ENCODE results near the gene SIK3.
"Not testable (repeated sequence)": the region's sequence is repeated elsewhere in the genome, so short reads cannot be mapped to it uniquely, and the experiment has no call there.

The SIK3 gene

DNA sequence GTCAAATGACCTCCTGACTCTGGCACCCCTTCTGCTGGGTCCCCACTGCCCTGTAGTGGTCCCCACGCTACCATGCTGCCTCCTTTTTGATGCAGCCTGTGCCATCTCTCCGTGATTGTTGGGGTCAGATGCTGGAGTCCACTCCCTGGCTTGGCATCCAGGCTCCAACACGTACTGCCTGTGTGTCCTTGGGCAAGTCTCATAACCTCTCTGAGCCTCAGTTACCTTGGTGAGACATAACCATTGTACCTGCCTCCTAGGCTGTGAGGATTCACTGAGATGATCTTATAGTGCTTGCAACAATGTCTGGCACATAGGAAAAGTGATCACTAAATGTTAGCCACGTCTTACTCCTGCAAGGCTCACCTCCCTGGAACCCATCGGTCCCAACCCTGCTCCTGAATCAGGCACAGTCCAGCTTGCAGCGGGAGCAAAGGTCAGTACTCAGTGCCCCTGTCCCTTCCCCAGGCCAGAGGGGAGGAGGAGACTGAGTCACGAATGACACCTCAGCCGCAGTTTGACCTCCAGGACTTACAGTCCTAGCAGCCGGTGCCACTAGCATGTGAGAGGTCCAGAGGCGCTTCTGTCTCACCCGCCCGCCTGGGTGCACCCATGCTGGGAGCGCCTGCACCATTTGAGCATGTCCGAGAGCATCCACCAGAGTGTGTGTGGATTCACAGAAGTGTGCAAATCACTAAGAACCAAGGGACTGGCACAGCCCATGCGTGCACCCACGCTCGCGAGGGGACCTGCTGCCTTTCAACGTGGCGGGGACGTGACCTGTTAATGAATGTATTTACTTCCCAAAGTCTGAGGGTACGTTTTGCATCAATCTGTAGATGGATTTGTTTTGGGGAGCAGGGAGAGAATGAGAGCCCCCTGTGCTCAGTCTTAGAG, 272.1 kb downstream of the SIK3 start:
- no peak for DNase-seq (ENCODE audit: low read depth in 3 of 3)

GRCh38 chr11:116825434-116825833, 272.8 kb downstream of the SIK3 start:
- DNase-seq (ENCODE audit: low read depth in 3 of 3) = no peak

- DNase-seq (ENCODE audit: low read depth in 3 of 3) = no peak
Measured at GRCh38 chr11:116823031-116823843, 275.0 kb downstream of the SIK3 start, which contains the start of gene APOA4. APOA4 (minus strand) TSS chr11:116823304; CDS start chr11:116823191, 113 bp downstream.

DNA sequence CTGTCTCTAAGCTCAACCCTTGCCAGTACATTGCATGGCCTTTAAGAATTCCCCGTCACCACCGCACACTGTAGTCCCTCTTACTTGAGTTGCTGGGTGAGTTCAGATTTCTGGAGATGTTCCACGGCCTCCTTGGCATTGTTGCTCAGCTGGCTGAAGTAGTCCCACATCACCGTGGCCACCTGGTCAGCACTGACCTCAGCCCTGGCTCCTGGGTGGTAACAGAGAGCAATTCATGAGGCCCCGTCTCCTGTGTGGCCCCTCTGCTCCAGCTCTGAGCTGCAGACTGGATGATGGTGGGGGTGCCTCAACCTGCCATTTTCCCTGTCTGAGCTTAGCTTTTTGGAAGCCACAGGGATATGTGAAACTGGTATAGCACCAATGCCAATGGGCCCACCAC, 275.7 kb downstream of the SIK3 start:
- DNase-seq (ENCODE audit: low read depth in 3 of 3) = no peak

GRCh38 chr11:116821050-116821918, 276.9 kb downstream of the SIK3 start:
- DNase-seq (ENCODE audit: low read depth in 3 of 3) = no peak

- DNase-seq (ENCODE audit: low read depth in 3 of 3) = no peak
Measured at GRCh38 chr11:116819049-116819448, 279.2 kb downstream of the SIK3 start.

- DNase-seq (ENCODE audit: low read depth in 3 of 3) = no peak
Measured at GRCh38 chr11:116814502-116814901, 283.7 kb downstream of the SIK3 start.

GRCh38 chr11:116813781-116814471, 284.3 kb downstream of the SIK3 start:
- no peak for DNase-seq (ENCODE audit: low read depth in 3 of 3)

DNA sequence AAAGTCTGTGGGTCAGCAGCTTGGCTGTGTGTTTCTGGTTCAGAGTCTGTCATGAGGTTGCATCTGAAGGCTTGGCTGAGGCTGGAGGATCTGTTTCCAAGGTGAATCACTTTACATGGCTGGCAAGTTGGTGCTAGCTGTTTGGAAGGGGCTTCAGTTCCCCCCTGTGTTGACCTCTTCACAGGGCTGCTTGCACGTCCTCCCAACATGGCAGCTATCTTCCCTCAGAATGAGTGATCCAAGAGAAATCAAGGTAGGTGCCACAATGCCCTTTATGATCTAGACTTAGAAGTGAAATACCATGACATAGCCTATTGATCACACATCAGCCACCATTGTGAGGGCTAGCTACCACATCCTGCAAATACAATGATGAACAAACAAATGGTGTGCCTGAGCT, 285.1 kb downstream of the SIK3 start:
- DNase-seq (ENCODE audit: low read depth in 3 of 3) = no peak

GRCh38 chr11:116812109-116812508, 286.1 kb downstream of the SIK3 start:
- DNase-seq (ENCODE audit: low read depth in 3 of 3) = no peak

DNA sequence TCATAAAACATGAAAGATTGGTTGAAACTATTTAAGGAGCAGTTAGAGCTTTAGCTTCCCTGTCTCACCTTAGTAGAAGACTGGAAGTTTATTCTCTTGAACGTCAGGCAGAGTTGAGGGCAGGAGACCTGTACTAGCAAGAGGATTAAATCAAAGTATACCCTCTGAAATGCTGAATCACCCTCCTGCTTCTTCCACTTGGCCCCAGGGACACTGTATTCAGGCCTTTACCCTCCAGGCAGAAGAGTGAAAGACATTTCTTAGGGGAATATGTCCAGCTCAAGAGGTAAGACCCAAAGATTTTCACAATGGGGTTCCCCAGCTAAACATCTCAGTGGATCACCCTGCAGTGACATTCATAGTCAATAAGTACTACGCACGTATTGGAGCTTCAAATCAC, 287.0 kb downstream of the SIK3 start:
- no peak for DNase-seq (ENCODE audit: low read depth in 3 of 3)

DNA sequence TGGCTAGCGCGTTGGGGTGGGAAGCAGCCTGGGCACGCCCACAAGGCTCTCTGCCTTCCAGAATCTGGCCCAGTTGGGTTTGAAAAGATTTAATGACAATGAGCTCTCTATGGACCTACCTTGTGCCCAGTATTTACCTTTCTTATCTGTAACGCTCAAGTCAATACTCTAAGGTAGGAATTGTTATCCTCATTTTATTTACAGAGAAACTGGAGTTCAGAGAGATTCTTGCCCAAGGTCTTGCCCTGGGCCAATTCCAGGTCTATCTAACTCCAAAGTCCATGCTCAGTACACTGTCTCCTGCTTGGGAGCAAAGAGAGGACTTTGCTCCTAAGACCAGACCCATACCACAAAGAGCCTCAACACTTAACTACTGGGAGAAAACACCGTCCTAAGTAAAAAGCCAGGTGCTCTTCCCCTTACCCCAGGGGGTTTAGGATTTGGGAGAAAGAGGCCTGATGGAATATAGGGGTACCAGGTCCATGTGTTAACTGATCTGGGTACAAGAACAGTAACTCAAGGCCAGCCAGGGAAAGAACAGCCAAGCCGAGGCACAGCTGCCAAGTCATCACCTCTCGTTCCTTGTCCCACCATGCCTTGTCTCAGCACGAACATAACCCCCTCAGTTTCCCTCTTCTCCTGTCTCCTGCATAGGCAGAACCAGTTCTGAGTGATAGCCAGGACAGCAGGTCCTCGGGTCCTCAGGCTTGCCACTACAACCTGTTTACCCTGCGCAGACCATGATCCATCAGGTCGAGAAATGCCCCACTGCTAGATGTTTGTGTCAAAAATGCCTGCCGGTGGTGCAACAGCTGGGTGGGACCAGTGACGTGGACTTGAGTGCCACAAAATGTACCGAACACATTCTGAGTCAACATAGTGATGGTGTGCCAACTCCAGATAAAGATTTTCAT, 289.7 kb downstream of the SIK3 start:
- DNase-seq (ENCODE audit: low read depth in 3 of 3) = no peak

GRCh38 chr11:116807601-116808261, 290.5 kb downstream of the SIK3 start:
- no peak for DNase-seq (ENCODE audit: low read depth in 3 of 3)

DNA sequence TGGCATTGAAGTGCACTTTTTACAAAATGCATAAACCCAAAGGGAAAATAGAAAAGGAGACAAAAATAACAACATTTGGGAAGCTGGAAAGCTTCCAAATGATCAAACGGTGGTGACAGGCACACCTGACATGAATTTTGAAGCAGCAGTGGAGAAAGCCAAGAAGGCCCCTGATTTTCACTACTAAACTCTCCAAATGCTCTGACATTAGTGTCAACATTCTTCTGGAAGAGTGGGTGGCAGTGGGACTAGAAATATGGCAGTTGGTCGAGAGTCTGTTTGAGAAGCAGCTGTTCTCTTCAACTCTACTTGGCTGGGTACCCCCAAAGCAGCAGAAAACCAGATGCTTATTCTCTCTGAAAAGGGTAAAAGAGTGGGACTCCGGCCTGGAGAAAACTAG, 294.2 kb downstream of the SIK3 start:
- no peak for DNase-seq (ENCODE audit: low read depth in 3 of 3)

- DNase-seq (ENCODE audit: low read depth in 3 of 3) = not testable (repeated sequence)
Measured at GRCh38 chr11:116801662-116802061, 296.6 kb downstream of the SIK3 start.

DNA sequence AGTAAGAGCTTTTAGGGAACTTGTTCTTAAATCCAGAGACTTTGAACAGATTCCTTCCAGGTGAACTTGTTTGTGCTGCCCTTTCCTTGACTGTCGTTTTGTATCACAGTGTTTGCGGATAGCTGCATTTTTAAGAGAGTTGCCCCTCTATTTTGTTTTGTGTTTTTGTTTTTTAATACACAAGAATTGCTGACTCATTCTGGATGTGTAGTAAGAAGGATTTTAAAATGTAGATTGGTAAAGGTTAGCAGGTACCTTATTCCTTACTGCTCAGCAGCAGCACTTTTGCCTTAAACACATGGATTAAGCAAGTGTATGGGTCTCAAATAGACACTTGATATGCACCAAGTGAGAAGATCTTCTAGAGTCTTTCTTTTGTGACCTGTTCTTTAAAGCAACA, 297.6 kb downstream of the SIK3 start:
- DNase-seq (ENCODE audit: low read depth in 3 of 3) = no peak

DNA sequence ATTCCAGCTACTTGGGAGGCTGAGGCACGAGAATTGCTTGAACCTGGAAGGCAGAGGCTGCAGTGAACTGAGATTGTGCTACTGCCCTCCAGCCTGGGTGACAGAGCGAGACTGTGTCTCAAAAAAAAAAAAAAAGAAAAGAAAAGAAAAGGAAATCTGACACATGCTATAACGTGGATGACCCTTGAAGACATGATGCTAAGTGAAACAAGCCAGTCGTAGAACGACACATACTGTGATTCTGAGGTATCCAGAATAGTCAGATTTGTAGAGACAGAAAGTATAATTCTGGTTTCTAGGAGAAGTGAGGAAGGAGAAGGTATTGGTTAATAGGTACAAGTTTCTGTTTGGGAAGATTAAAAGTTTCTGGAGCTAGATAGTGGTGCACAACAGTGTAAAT, 299.9 kb downstream of the SIK3 start:
- no peak for DNase-seq (ENCODE audit: low read depth in 3 of 3)

DNA sequence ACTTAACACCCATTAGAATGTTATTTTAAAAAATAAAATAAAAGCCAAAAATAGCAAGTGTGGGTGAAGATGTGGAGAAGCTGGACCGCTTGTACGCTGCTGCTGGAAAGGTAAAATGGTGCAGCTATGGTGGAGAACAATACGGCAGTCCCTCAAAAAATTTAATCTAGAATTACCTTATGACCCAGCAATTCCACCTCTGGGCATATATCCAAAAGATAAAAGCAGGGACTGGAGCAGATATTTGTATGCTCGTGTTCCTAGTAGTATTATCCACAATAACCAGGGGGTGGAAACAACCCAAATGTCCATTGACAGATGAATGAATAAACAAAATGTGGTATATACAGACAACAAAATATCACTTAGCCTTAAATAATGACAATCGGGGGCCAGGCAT, 300.4 kb downstream of the SIK3 start:
- no peak for DNase-seq (ENCODE audit: low read depth in 3 of 3)

GRCh38 chr11:116796548-116796947, 301.7 kb downstream of the SIK3 start:
- DNase-seq (ENCODE audit: low read depth in 3 of 3) = no peak

DNA sequence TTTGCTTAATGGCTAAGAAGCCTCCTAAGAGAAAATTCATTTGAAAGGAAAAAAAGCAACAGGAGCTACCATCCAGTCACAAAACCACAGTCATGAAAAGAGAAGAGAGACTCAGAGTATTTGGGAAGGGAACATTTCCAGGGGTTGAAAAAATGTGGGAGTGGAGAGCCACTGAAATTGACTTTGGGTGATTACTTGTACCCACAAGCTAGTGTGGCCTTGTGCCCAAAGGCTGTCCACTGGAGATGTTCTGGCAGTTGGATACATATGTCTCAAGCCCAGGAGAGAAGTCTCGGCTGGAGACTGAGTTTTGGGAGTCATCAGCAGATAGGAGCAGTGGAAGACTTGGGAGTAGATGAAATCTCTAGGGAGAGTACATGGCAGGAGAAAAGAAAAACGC, 303.4 kb downstream of the SIK3 start:
- no peak for DNase-seq (ENCODE audit: low read depth in 3 of 3)
